Thoracic aorta (tissue), 2 donors: ENCODE measurements around the gene ANKRD33B. TPM values are rescaled to one million over a fixed set of nuclear protein-coding genes. Genes with fewer than 3 reads are reported as not detected.
A peak's percentile ranks its signal among the peaks of the same experiment; 100 is the strongest.

Source experiments
- ATAC-seq: fragments of 150-250 bp; one replicate; pipeline ENCODE4 v1.8.0; 2017; ENCODE audit warnings: low read depth; ENCODE audit not compliant: insufficient number of reproducible peaks, low FRiP score
- DNase-seq: peaks from one replicate; pipeline ENCODE4 v3.0.0-alpha.2; 2020; ENCODE audit warnings: low spot score
- H3K27ac ChIP-seq, 2 donors: fragments of 200-600 bp; sonication (generic); 1 replicate in 1 of 2; 2 replicates in 1 of 2; pipeline ENCODE4 v1.5.1; 2016; ENCODE audit warnings: mild to moderate bottlenecking in 2 of 2, moderate library complexity in 2 of 2
- H3K27me3 ChIP-seq: fragments of 200-600 bp; sonication (generic); replicated peaks from 2 replicates; pipeline ENCODE4 v1.6.0; 2016; ENCODE audit warnings: mild to moderate bottlenecking; ENCODE audit not compliant: insufficient read depth
- H3K36me3 ChIP-seq: fragments of 200-600 bp; sonication (generic); one replicate; pipeline ENCODE4 v1.5.1; 2016
- H3K4me1 ChIP-seq, 2 donors: fragments of 200-600 bp; sonication (generic); 1 replicate in 1 of 2; 2 replicates in 1 of 2; pipeline versions ENCODE4 v1.5.1 to v1.6.0; 2016; ENCODE audit warnings: low read depth in 2 of 2, mild to moderate bottlenecking in 1 of 2; ENCODE audit not compliant: control insufficient read depth in 1 of 2
- H3K4me3 ChIP-seq: fragments of 200-600 bp; sonication (generic); 2 replicates; pipeline ENCODE4 v1.5.1; 2016; ENCODE audit warnings: mild to moderate bottlenecking
- H3K9me3 ChIP-seq: fragments of 200-600 bp; sonication (generic); 2 replicates; pipeline ENCODE4 v1.5.1; 2016
- CTCF ChIP-seq: fragments of 200-600 bp; sonication (generic); IDR thresholded peaks from one replicate; pipeline ENCODE4 v1.5.1; 2019; ENCODE audit warnings: antibody characterized with exemption
- total RNA-seq, 2 donors: library from RNA; depleted of rRNA; stranded (reverse); fragments of >200 nt; gene quantifications; one replicate each; pipeline versions ENCODE4 v1.1.0 to v1.2.3, GENCODE V29; 2016

The ANKRD33B gene
- total RNA-seq, 2 donors from 2014 or later, result 4.9 to 5.7 TPM

GRCh38 chr5:10579536-10580521 lies 16.0 kb downstream of the ANKRD33B start:
- H3K4me1 ChIP-seq, result peaks cover 8 to 53% of the 10 kb centered on the region in 2 donors

GRCh38 chr5:10580531-10581423 lies 16.9 kb downstream of the ANKRD33B start:
- TF ChIP-seq CTCF, result no peak
- no peak for DNase-seq
- Histone ChIP-seq H3K27ac (peak overlapping the region; percentile 63 to 67), H3K36me3 (no peaks in the 10 kb centered on the region), H3K4me3 (no peak overlapping the region), H3K4me1 (peaks cover 8 to 54% of the 10 kb centered on the region in 2 donors), H3K27me3 (no peaks in the 10 kb centered on the region), H3K9me3 (no peaks in the 10 kb centered on the region)
- no peak for ATAC-seq

More at GRCh38 chr5:10579536-10580521, 16.0 kb downstream of the ANKRD33B start:
- DNase-seq, result no peak
- Histone ChIP-seq H3K9me3 (no peaks in the 10 kb centered on the region), H3K4me3 (no peak overlapping the region), H3K36me3 (no peaks in the 10 kb centered on the region), H3K27me3 (no peaks in the 10 kb centered on the region), H3K27ac (no peak overlapping the region)
- ATAC-seq, result no peak
- TF ChIP-seq CTCF, result no peak

- DNase-seq (no peak), ATAC-seq (no peak)
- H3K4me3 ChIP-seq, result no peak overlapping the region
- H3K36me3 ChIP-seq, result no peaks in the 10 kb centered on the region
- H3K27ac ChIP-seq, result peak overlapping the region; percentile 63 to 67
- no peaks in the 10 kb centered on the region for H3K27me3 ChIP-seq
- TF ChIP-seq CTCF, result no peak
- H3K4me1 ChIP-seq, result peaks cover 8 to 54% of the 10 kb centered on the region in 2 donors
- H3K9me3 ChIP-seq, result no peaks in the 10 kb centered on the region
These were observed 17.5 kb downstream of the ANKRD33B start for GRCh38 chr5:10581424-10581748.

- H3K4me3 ChIP-seq, result no peak overlapping the region
- peak overlapping the region; percentile 63 to 67 for H3K27ac ChIP-seq
These were observed 18.1 kb downstream of the ANKRD33B start for GRCh38 chr5:10581867-10582511.

More at GRCh38 chr5:10581867-10582511, 18.1 kb downstream of the ANKRD33B start:
- H3K27me3 ChIP-seq, result no peaks in the 10 kb centered on the region
- DNase-seq (no peak), ATAC-seq (no peak)
- H3K4me1 ChIP-seq, result peaks cover 8 to 53% of the 10 kb centered on the region in 2 donors
- H3K9me3 ChIP-seq, result no peaks in the 10 kb centered on the region
- no peak for TF ChIP-seq CTCF
- H3K36me3 ChIP-seq, result no peaks in the 10 kb centered on the region
